Astrocyte of the cerebellum (primary cell): Measurements from ENCODE around the gene TIAM2.
"Not testable (repeated sequence)": the region's sequence is repeated elsewhere in the genome, so short reads cannot be mapped to it uniquely, and the experiment has no call there.

Source experiments
- DNase-seq: peaks from one replicate; pipeline ENCODE4 v3.0.0-alpha.2; 2011; ENCODE audit warnings: low read depth
- H3K4me3 ChIP-seq: 2 replicates; pipeline ENCODE4 v1.5.1; 2011; ENCODE audit warnings: mild to moderate bottlenecking, low read depth, low read length, moderate library complexity
- in situ Hi-C: cut with HindIII; loops from 2 replicates; pipeline ENCODE4 v1.10.0; 2017; ENCODE audit warnings: low sequenced_read_pairs
- TF ChIP-seq, protein P1 (sequence below): IDR thresholded peaks from 2 replicates; pipeline ENCODE4 v1.5.1; 2012; ENCODE audit warnings: low read length, low read depth, moderate library complexity, mild to moderate bottlenecking; ENCODE audit errors: missing control alignments

TIAM2 gene

DNA sequence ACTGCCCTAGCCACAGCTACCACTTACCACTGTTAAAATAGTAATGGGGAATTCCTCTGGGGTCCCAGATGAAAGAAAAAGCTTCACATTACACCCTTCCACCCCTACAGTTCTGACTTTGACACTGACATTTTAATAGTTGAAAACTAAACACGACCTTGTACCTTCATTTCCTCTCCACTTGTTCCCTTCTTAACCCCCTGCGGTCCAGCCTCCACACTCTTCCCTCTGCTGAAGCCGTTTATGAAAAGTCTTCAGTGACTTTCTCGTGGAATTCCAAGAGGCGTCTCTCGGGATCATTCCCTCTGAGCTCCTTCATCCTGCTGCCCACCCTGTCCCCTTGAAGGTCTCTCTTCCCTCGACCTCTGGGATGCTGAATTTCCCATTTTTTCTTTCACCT is 36.6 kb upstream of the TIAM2 start:
- in situ Hi-C loops = no loop called here
- TF ChIP-seq, protein P1, sequence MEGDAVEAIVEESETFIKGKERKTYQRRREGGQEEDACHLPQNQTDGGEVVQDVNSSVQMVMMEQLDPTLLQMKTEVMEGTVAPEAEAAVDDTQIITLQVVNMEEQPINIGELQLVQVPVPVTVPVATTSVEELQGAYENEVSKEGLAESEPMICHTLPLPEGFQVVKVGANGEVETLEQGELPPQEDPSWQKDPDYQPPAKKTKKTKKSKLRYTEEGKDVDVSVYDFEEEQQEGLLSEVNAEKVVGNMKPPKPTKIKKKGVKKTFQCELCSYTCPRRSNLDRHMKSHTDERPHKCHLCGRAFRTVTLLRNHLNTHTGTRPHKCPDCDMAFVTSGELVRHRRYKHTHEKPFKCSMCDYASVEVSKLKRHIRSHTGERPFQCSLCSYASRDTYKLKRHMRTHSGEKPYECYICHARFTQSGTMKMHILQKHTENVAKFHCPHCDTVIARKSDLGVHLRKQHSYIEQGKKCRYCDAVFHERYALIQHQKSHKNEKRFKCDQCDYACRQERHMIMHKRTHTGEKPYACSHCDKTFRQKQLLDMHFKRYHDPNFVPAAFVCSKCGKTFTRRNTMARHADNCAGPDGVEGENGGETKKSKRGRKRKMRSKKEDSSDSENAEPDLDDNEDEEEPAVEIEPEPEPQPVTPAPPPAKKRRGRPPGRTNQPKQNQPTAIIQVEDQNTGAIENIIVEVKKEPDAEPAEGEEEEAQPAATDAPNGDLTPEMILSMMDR = no peak
- DNase-seq = no peak
- no peak overlapping the region for H3K4me3 ChIP-seq

DNA sequence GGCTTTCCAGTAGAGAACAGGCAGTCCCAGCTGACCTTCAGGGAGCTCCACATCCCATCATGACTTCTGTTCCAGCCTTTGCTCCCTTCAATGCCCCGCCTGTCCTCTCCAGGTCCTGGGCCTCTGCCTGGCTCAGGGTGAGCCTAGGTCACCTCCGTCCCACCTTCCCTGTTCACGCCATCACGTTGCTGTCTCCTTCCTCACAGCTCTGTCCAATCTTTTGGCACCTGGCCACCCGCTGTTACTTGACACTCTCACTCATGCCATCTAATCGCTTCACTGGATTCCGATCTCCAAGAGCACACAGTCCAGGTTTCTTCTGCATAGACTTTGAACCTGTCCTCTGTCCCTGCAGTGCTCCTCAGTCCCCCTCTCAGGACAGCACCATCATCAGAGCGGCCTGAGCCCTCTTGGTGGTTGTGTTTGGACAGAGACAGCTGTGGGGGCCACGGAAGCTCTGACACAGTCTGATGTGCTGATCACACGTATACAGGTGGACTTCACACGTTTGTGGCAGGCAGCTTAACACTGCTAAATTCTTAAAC is 34.7 kb upstream of the TIAM2 start:
- in situ Hi-C loops = no loop called here
- H3K4me3 ChIP-seq = no peak overlapping the region
- no peak for DNase-seq
- TF ChIP-seq, protein P1 = no peak

DNA sequence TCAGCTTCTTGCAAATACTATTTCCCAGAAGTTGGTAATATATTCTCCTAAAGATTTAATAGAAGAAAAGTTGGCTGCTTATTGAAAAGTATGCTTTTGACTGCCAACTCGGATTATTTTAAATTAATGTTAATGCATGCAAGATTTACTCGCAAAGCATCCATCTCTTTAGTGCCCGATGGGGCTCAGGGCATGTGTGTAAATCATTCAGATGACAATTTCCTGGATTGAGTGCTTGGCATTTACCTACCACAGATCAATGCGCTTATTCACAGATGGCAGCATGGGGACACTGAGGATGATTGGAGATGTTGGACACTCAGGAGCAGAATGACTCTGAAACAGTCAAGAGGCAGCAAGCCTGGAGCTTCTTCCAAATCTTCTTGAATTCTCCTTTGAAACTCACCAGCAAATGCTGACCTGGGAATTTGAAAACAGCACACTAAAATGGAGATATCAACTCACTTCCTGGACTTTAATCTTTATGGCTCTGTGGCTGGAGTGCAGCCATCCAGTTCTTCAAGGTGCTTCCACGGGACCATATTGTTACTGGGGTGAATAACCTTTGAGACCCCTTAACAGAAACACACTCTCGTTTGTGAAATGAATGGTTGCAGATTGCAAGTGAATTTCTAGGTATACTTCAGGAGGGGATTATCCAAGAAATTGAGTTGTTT is 34.1 kb upstream of the TIAM2 start:
- in situ Hi-C loops = no loop called here
- no peak for DNase-seq
- no peak overlapping the region for H3K4me3 ChIP-seq
- TF ChIP-seq, protein P1 = no peak

DNA sequence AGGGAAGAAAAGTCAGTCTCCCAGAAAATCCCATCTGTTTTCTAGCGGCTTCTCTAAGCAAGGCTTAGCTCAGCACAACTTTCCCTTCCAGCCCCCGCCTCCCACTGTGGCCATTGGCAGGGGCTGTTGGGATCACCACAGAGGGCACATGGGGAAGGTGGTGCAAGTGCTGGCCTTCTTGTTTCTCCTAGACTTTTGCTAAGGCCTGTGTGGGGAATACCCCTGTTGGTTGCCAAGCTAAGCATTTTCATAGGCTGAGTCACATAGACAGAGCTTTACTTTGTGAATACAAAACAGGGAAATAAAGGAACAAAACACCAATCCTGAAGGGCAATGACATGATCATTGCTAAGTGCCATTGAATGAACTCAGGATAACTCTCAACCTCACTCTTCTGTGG is 32.4 kb upstream of the TIAM2 start:
- no peak overlapping the region for H3K4me3 ChIP-seq
- TF ChIP-seq, protein P1 = no peak
- in situ Hi-C loops = no loop called here
- DNase-seq = peak; percentile 90

DNA sequence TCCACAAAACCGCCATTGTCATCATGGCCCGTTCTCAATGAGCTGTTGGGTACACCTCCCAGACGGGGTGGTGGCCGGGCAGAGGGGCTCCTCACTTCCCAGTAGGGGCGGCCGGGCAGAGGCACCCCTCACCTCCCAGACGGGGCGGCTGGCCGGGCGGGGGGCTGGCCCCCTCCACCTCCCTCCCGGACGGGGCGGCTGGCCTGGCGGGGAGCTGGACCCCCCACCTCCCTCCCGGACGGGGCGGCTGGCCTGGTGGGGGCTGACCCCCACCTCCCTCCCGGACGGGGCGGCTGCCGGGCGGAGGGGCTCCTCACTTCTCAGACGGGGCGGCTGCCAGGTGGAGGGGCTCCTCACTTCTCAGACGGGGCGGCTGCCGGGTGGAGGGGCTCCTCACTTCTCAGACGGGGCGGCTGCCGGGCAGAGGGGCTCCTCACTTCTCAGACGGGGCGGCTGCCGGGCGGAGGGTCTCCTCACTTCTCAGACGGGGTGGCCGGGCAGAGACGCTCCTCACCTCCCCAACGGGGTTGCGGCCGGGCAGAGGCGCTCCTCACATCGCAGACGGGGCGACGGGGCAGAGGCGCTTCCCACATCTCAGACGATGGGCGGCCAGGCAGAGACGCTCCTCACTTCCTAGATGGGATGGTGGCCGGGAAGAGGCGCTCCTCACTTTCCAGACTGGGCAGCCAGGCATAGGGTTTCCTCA is 28.9 kb upstream of the TIAM2 start:
- H3K4me3 ChIP-seq, DNase-seq, in situ Hi-C loops: not testable (repeated sequence)

DNA sequence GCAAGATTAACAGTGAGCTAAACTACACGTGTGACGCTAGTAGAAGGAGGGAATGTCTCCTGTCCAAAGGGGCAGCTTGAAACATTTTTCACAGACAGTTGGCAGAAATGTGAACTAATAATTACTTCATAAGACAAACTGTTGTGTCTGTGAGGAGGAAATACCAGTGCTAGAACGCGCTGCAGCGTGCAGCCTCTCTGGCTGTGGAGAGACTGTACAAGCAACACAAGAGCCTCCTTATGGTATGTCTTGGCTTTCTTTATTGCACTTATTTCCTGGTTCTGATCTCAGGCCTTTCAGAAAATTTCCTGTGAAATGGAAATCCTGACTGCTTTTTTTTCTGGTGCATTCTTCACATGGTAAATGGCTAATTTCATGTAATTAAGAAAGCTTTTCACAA is 25.3 kb upstream of the TIAM2 start:
- TF ChIP-seq, protein P1 = no peak
- H3K4me3 ChIP-seq = no peak overlapping the region
- DNase-seq = no peak
- in situ Hi-C loops = no loop called here

DNA sequence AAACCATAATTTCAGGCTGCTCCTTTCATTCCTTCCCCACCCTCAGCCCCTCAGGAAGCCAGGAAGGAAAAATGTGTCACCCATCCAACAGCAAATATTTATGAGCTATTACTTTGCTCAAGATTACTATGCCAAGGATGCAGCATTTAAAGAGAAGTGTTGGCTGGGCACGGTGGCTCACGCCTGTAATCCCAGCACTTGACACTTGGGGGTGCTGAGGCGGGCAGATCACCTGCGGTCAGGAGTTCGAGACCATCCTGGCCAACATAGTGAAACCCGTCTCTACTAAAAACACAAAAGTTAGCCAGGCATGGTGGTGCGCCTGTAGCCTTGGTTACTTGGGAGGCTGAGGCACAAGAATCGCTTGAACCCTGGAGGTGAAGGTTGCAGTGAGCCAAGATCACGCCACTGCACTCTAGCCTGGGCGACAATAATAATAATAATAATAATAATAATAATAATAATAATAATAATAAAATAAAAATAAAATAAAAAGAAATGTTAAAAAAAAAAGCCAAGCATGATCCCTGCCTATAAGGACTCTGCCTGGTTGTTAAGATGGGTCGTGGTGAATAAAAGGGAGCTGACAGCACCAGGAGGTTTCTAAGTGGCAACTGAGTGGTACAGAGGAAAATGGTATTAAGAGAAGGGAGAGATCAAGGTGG is 20.5 kb upstream of the TIAM2 start:
- TF ChIP-seq, protein P1 = no peak
- in situ Hi-C loops = no loop called here
- H3K4me3 ChIP-seq = no peak overlapping the region
- no peak for DNase-seq
